ENCODE results near the gene TENM4. TPM values are rescaled to one million over a fixed set of nuclear protein-coding genes. Genes with fewer than 3 reads are reported as not detected.
"Not testable (repeated sequence)": the region's sequence is repeated elsewhere in the genome, so short reads cannot be mapped to it uniquely, and the experiment has no call there.

TENM4 gene
- total RNA-seq, 1 donor from 2014 or later = 5.1 TPM

DNA sequence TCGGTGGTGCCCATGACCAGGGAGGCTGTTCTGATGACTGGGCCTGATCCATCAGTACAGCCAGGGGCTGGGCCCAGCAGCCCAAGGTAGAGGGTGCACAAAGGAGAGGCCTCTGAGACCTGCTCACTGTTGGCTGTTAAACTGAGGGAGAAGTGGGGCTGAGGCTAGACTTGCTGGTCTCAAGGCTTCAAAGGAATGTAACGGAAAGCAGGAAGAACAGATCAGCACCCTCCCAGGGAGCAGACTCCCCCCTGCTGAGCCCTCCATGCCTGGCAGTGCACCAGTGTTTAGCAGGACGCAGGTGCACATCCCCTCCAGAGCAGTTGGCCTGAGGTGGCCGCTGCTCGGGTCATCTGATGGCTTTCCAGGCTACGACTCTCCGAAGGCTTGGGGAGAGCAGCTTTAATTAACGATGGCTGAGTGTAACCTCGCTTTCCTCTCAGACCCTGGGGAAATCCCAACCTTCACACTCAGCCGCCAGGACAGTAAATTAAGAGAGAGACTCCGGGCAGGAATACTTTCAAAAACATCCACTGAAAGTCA lies 610.5 kb downstream of the TENM4 start:
- H3K27ac Mint-ChIP-seq = no peak overlapping the region
- H3K9me3 Mint-ChIP-seq = no peaks in the 10 kb centered on the region
- H4K20me1 ChIP-seq (ENCODE audit: low read depth) = no peaks in the 10 kb centered on the region
- no peak overlapping the region for H3K4me3 ChIP-seq
- peaks cover 1% of the 10 kb centered on the region for H3K36me3 Mint-ChIP-seq
- no peak overlapping the region for H3K4me2 ChIP-seq
- peaks cover 5% of the 10 kb centered on the region for H3F3A ChIP-seq (ENCODE audit: low read depth)
- H3K79me2 ChIP-seq (ENCODE audit: low read depth) = no peaks in the 10 kb centered on the region
- no peak overlapping the region for H3K4me3 Mint-ChIP-seq
- H3K4me1 Mint-ChIP-seq = peaks cover 20% of the 10 kb centered on the region
- peaks cover 17% of the 10 kb centered on the region for H3K4me1 ChIP-seq
- TF ChIP-seq EZH2phosphoT487 (IDR thresholded peaks at IDR 0.05) (no peak), EZH2 (IDR thresholded peaks at IDR 0.05) (no peak)
- TF ChIP-seq, protein P1, sequence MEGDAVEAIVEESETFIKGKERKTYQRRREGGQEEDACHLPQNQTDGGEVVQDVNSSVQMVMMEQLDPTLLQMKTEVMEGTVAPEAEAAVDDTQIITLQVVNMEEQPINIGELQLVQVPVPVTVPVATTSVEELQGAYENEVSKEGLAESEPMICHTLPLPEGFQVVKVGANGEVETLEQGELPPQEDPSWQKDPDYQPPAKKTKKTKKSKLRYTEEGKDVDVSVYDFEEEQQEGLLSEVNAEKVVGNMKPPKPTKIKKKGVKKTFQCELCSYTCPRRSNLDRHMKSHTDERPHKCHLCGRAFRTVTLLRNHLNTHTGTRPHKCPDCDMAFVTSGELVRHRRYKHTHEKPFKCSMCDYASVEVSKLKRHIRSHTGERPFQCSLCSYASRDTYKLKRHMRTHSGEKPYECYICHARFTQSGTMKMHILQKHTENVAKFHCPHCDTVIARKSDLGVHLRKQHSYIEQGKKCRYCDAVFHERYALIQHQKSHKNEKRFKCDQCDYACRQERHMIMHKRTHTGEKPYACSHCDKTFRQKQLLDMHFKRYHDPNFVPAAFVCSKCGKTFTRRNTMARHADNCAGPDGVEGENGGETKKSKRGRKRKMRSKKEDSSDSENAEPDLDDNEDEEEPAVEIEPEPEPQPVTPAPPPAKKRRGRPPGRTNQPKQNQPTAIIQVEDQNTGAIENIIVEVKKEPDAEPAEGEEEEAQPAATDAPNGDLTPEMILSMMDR (IDR thresholded peaks at IDR 0.05) = no peak
- H3K27me3 Mint-ChIP-seq (ENCODE audit: insufficient read depth, low read depth) = no peaks in the 10 kb centered on the region
- no peak for DNase-seq (ENCODE audit: low spot score)
- no peaks in the 10 kb centered on the region for H3K9me3 ChIP-seq (ENCODE audit: low read depth)
- H3K27ac ChIP-seq = no peak overlapping the region
- H3K9ac ChIP-seq = no peak overlapping the region
- no peak overlapping the region for H2AFZ ChIP-seq (replicated peaks)
- no peaks in the 10 kb centered on the region for H3K36me3 ChIP-seq
- H3K27me3 ChIP-seq = no peaks in the 10 kb centered on the region

DNA sequence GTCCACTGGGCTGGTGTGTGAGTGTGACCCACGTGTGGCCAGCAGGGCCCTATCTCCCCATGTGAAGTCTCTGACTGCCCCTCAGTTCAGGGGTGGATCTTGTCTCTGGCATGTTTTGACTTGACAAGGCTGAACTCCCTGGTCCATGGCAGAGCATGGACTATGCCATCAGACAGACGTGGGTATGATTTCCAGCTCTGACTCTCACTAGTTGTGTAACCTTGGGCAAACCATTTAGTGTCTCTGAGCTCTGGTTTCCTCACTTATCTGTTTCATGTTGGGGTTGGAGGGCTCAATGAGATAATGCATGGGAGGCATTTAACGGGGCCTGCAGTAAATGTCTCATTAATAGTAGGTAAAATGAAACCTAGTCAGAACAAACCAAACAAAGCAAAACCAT lies 611.7 kb downstream of the TENM4 start:
- Histone ChIP-seq H3K27ac (no peak overlapping the region), H3K9me3 (ENCODE audit: low read depth) (no peaks in the 10 kb centered on the region), H3K27me3 (no peaks in the 10 kb centered on the region), H3F3A (ENCODE audit: low read depth) (peaks cover 7% of the 10 kb centered on the region), H3K4me2 (no peak overlapping the region), H3K36me3 (no peaks in the 10 kb centered on the region), H4K20me1 (ENCODE audit: low read depth) (no peaks in the 10 kb centered on the region), H2AFZ (replicated peaks) (no peak overlapping the region), H3K4me3 (no peak overlapping the region), H3K9ac (no peak overlapping the region), H3K4me1 (peaks cover 15% of the 10 kb centered on the region), H3K79me2 (ENCODE audit: low read depth) (no peaks in the 10 kb centered on the region)
- Mint-ChIP-seq H3K9me3 (no peaks in the 10 kb centered on the region), H3K4me3 (no peak overlapping the region), H3K27me3 (ENCODE audit: insufficient read depth, low read depth) (no peaks in the 10 kb centered on the region), H3K4me1 (peaks cover 28% of the 10 kb centered on the region), H3K27ac (peak overlapping the region; percentile 71), H3K36me3 (peaks cover 1% of the 10 kb centered on the region)
- no peak for DNase-seq (ENCODE audit: low spot score)
- no peak for TF ChIP-seq EZH2phosphoT487 (IDR thresholded peaks at IDR 0.05)
- TF ChIP-seq, protein P1 (IDR thresholded peaks at IDR 0.05) = no peak
- no peak for TF ChIP-seq EZH2 (IDR thresholded peaks at IDR 0.05)

DNA sequence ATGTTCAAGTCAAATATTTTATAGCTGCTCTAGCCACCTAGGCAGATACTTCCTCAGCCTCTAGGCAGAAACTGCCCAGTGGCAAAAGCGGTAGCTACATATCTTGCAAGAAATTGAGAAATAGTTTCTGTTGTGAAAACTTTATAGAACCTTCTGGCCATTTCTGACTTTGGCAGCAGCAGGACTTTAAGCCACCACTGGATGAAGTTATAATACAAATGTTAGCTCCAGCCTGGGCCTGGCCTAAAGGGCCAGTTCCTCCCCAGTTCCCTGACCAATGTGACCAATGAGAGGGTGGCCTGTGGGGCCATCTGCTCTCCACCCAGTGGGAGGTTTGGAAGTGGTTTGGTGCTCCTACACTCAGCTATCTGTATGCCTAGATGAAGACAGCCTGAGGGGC lies 612.2 kb downstream of the TENM4 start:
- no peak for DNase-seq (ENCODE audit: low spot score)
- Mint-ChIP-seq H3K27ac (no peak overlapping the region), H3K4me1 (peaks cover 28% of the 10 kb centered on the region), H3K36me3 (peaks cover 1% of the 10 kb centered on the region), H3K27me3 (ENCODE audit: insufficient read depth, low read depth) (no peaks in the 10 kb centered on the region), H3K9me3 (no peaks in the 10 kb centered on the region), H3K4me3 (no peak overlapping the region)
- Histone ChIP-seq H3K4me2 (no peak overlapping the region), H3K9ac (no peak overlapping the region), H3K9me3 (ENCODE audit: low read depth) (no peaks in the 10 kb centered on the region), H2AFZ (replicated peaks) (no peak overlapping the region), H3K4me3 (no peak overlapping the region), H3K27me3 (no peaks in the 10 kb centered on the region), H3F3A (ENCODE audit: low read depth) (peaks cover 7% of the 10 kb centered on the region), H3K79me2 (ENCODE audit: low read depth) (no peaks in the 10 kb centered on the region), H3K27ac (no peak overlapping the region), H4K20me1 (ENCODE audit: low read depth) (no peaks in the 10 kb centered on the region), H3K36me3 (no peaks in the 10 kb centered on the region), H3K4me1 (peaks cover 15% of the 10 kb centered on the region)
- TF ChIP-seq EZH2phosphoT487 (IDR thresholded peaks at IDR 0.05) (no peak), EZH2 (IDR thresholded peaks at IDR 0.05) (no peak)
- TF ChIP-seq, protein P1 (IDR thresholded peaks at IDR 0.05) = no peak

DNA sequence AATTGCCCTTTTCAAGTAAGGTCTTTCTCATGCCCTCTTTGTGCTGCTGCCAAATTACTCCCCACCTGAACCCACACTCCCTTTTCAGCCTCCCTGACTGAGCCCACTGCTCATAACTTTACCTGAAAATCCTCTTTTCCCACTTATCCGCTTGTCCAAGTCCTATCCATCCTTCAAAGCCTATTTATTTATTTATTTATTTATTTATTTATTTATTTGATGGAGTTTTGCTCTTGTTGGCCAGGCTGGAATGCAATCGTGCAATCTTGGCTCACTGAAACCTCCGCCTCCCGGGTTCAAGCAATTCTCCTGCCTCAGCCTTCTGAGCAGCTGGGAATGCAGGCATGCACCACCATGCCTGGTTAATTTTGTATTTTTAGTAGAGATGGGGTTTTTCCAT lies 613.5 kb downstream of the TENM4 start:
- not testable (repeated sequence) for H3K4me3 Mint-ChIP-seq; H3K27ac ChIP-seq; H2AFZ ChIP-seq (replicated peaks); H3K9me3 ChIP-seq (ENCODE audit: low read depth); H3K4me3 ChIP-seq; H3K36me3 ChIP-seq; H3K9ac ChIP-seq; H3K27me3 ChIP-seq; H3K36me3 Mint-ChIP-seq; H4K20me1 ChIP-seq (ENCODE audit: low read depth); DNase-seq (ENCODE audit: low spot score); H3K9me3 Mint-ChIP-seq; H3K27me3 Mint-ChIP-seq (ENCODE audit: insufficient read depth, low read depth); H3F3A ChIP-seq (ENCODE audit: low read depth); H3K27ac Mint-ChIP-seq; H3K79me2 ChIP-seq (ENCODE audit: low read depth); H3K4me2 ChIP-seq
- peaks cover 15% of the 10 kb centered on the region for H3K4me1 ChIP-seq
- H3K4me1 Mint-ChIP-seq = peaks cover 28% of the 10 kb centered on the region

Data from neural progenitor cell (in vitro differentiated cells).